DMS 273 (cell line): ENCODE data around the gene ASXL3.

Experiments
- DNase-seq: peaks from one replicate; lab custom pipeline; 2025; ENCODE audit not compliant: unreplicated experiment; lab: John Stamatoyannopoulos, UW

The ASXL3 gene

DNA sequence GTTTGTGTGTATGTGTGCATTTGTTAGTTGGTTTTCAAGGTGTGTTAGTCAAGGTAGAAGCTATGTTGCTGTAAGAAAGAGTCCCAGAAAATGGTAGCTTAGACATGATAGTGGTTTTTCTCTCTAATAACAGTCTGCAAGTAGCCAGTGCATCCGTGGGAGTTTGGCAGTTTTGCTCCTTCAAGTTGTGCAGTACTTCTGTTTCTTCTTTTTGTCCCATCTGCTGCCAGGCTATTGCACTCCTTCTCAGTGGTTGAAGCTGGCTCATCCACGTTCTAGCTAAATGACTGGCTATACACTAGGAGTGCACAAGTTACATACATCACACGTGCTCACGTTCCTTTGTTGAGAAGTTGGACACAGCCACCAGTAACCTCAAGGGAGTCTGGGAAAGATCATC lies 134.7 kb downstream of the ASXL3 start:
- DNase-seq: peak; percentile 6

- no peak for DNase-seq
Measured at GRCh38 chr18:33716061-33716683, 138.2 kb downstream of the ASXL3 start.

DNA sequence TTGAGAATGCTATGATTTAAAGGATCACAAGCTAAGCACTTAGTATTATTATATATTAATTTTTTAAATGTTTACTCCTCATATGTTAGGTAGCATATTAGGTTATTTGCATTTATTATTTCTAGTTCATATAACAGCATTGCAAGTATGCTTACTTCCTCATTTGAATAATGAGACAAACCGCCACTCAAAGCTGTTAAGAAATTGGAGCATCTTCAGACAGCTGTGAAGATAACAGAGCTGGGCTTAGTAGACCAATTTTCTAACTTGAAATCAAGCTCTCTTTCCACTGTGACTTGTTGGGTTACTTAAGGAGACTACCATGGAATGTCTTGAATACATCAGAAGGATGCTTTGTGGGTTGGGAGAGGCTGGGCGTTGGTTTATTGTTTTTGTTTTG lies 139.3 kb downstream of the ASXL3 start:
- DNase-seq: no peak

- no peak for DNase-seq
Measured at GRCh38 chr18:33720133-33720532, 142.1 kb downstream of the ASXL3 start.

DNA sequence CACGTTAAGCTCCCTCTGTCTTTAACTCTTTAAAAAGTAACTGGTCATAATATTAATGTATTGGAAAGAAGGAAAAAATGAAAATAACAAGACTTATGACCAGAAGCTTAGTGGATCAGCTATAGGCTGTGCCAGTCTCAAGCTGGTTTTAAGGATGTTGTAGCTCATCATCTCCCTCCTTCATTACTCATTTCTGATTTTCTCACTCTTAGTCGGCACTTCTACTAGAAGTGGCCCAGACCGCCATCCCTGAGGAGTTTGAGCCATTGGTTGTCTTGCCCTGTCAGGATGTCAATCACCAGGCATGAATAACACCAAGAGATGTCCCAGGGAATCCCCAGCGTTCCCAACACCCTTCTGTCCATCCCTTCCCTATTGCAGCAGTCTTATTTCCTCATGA lies 151.5 kb downstream of the ASXL3 start:
- DNase-seq: no peak

- no peak for DNase-seq
Measured at GRCh38 chr18:33733376-33733775, 155.4 kb downstream of the ASXL3 start.

GRCh38 chr18:33735428-33735827 lies 157.4 kb downstream of the ASXL3 start:
- DNase-seq: peak; percentile 54

DNA sequence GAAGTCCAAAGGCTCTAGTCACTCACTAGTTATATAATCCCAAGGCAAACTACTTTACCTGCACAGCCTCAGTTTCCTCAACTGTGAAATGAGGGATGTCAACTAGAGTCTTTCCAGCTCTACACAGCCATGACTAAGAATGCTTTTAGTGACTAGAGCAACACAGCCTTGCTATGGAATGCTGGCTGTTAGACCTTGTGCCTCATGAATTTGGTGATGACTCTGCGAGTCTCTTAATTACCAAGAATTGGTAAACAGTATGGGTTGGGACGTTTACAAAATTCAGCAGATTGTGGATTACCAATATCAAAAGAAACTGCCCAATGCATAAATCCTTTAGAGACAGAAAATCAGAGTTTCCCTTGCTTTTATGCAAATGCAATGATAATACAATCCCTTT lies 163.7 kb downstream of the ASXL3 start:
- DNase-seq: no peak

GRCh38 chr18:33744032-33744697 lies 166.1 kb downstream of the ASXL3 start:
- DNase-seq: no peak

DNA sequence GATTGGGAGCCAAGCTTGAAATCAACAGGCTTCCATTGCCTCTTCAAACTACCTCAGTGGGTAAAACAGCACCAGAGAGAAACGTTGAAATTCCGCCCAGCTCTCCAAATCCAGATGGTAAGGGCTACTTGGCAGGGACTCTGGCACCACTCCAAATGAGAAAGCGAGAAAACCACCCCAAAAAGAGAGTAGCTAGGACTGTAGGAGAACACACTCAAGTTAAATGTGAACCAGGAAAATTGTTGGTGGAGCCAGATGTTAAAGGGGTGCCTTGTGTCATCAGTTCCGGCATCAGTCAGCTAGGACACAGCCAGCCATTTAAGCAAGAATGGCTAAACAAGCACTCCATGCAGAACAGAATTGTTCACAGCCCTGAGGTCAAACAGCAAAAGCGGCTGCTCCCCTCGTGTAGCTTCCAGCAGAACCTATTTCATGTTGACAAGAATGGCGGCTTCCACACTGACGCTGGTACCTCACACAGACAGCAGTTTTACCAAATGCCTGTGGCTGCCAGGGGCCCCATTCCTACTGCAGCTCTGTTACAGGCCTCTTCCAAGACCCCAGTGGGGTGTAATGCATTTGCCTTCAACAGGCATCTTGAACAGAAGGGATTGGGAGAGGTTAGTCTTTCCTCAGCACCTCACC lies 167.3 kb downstream of the ASXL3 start:
- peak; percentile 34 for DNase-seq

DNA sequence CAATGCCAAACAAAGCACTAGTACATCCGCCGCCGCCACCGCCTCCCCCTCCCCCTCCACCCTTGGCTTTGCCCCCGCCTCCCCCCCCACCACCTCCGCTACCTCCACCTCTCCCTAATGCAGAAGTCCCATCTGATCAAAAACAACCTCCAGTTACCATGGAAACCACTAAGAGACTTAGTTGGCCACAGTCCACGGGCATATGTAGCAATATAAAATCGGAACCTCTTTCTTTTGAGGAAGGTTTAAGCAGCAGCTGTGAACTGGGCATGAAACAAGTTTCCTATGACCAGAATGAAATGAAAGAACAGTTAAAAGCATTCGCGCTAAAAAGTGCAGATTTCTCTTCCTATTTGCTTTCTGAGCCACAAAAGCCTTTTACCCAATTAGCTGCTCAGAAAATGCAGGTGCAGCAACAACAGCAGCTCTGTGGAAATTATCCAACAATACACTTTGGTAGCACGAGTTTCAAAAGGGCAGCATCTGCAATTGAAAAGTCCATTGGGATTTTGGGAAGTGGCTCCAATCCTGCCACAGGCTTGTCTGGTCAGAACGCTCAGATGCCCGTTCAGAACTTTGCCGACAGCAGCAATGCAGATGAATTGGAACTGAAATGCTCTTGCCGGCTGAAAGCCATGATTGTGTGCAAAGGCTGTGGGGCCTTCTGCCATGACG lies 168.0 kb downstream of the ASXL3 start:
- DNase-seq: peak; percentile 51

DNA sequence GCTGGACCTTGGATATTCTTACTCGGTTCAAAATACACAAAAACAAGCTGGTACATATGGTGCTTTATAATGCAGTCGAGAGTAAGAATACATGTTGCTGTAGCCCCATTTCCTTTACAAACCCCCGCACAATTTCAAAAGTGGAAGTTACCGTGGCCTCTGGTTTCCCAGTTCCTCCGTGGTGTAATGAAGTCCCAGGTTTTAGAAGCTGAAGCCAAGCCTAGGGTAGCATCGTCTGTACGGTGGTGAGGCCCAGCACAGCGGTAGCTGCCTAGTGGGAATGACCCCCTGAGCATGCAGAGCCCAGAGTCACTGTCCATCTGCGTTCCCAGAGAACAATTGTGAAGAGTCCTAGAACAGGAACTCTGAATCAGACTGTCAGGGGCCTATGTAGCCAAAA lies 171.8 kb downstream of the ASXL3 start:
- DNase-seq: no peak

- DNase-seq: no peak
Measured at GRCh38 chr18:33750366-33750765, 172.3 kb downstream of the ASXL3 start.

- peak; percentile 68 for DNase-seq
Measured at GRCh38 chr18:33751613-33752221, 173.7 kb downstream of the ASXL3 start.

GRCh38 chr18:33755391-33755790 lies 177.4 kb downstream of the ASXL3 start:
- peak; percentile 22 for DNase-seq

GRCh38 chr18:33755931-33756560 lies 178.0 kb downstream of the ASXL3 start:
- DNase-seq: peak; percentile 81

DNA sequence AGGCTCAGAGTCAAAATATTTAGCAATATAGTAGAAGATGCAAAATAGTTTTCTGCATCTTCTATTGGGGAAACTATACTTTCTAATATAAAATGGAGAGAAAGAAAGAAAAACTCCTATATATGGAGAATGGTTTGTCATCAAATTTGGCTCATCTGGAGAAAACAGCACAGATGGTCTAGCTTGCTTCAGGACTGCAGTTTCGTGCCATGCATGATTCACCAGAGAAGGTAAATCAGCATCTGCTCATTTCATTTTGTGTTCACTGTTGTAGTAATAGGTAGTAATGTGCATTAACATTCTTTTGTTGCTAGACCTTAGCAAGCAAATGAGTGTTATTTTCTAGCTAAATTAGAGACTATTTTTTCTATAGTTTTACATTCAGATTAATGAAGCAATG lies 179.0 kb downstream of the ASXL3 start:
- DNase-seq: peak; percentile 86

- DNase-seq: peak; percentile 65
Measured at GRCh38 chr18:33761363-33761762, 183.3 kb downstream of the ASXL3 start.

- peak; percentile 3 for DNase-seq
Measured at GRCh38 chr18:33781429-33781828, 203.4 kb downstream of the ASXL3 start.
